H9 (cell line): Measurements from ENCODE around the gene SPC24. TPM values are rescaled to one million over a fixed set of nuclear protein-coding genes. Genes with fewer than 3 reads are reported as not detected.

Source experiments
- DNase-seq: peaks from one replicate; pipeline ENCODE4 v3.0.0-alpha.2; 2017
- H2AFZ ChIP-seq: one replicate; pipeline ENCODE4 v1.6.1; 2013; ENCODE audit warnings: mild to moderate bottlenecking, low read length, control low read depth, moderate library complexity
- H2AK5ac ChIP-seq: 2 replicates; pipeline ENCODE4 v1.6.1; 2013; ENCODE audit warnings: low read length, control low read depth, mixed read lengths; ENCODE audit not compliant: insufficient read length
- H2BK120ac ChIP-seq: one replicate; pipeline ENCODE4 v1.6.1; 2013; ENCODE audit warnings: low read depth, mild to moderate bottlenecking, low read length, control low read depth, inconsistent platforms; ENCODE audit not compliant: poor library complexity, severe bottlenecking
- H2BK12ac ChIP-seq: 2 replicates; pipeline ENCODE4 v1.6.1; 2013; ENCODE audit warnings: low read length, control low read depth, mixed read lengths, low read depth; ENCODE audit not compliant: insufficient read length
- H2BK15ac ChIP-seq: 2 replicates; pipeline ENCODE4 v1.6.1; 2013; ENCODE audit warnings: low read depth, low read length, control low read depth
- H2BK20ac ChIP-seq: one replicate; pipeline ENCODE4 v1.6.1; 2013; ENCODE audit warnings: low read depth, mild to moderate bottlenecking, low read length, control low read depth, inconsistent platforms; ENCODE audit not compliant: poor library complexity, severe bottlenecking
- H2BK5ac ChIP-seq: 2 replicates; pipeline ENCODE4 v1.6.1; 2013; ENCODE audit warnings: low read length, control low read depth, mixed read lengths; ENCODE audit not compliant: insufficient read length
- H3K14ac ChIP-seq: 2 replicates; pipeline ENCODE4 v1.6.1; 2013; ENCODE audit warnings: low read length, control low read depth; ENCODE audit not compliant: insufficient read depth
- H3K18ac ChIP-seq: 2 replicates; pipeline ENCODE4 v1.6.1; 2013; ENCODE audit warnings: low read depth, mild to moderate bottlenecking, mixed read lengths, low read length, control low read depth; ENCODE audit not compliant: insufficient read length
- H3K23ac ChIP-seq: 2 replicates; pipeline ENCODE4 v1.6.1; 2013; ENCODE audit warnings: low read length, control low read depth, mixed read lengths, low read depth; ENCODE audit not compliant: insufficient read length
- H3K23me2 ChIP-seq: 2 replicates; pipeline ENCODE4 v1.6.1; 2013; ENCODE audit warnings: low read depth, mild to moderate bottlenecking, mixed read lengths, low read length, control low read depth; ENCODE audit not compliant: insufficient read length, poor library complexity, severe bottlenecking
- H3K27ac ChIP-seq: 2 replicates; pipeline ENCODE4 v1.5.1; 2013; ENCODE audit warnings: low read length, control low read depth, mixed read lengths, low read depth; ENCODE audit not compliant: insufficient read length
- H3K27me3 ChIP-seq: 2 replicates; pipeline ENCODE4 v1.6.1; 2013; ENCODE audit warnings: low read length, control low read depth, inconsistent platforms; ENCODE audit not compliant: insufficient read depth
- H3K4ac ChIP-seq: 2 replicates; pipeline ENCODE4 v1.6.1; 2013; ENCODE audit warnings: low read depth, mild to moderate bottlenecking, control low read depth, inconsistent platforms, low read length, moderate library complexity
- H3K4me1 ChIP-seq: 2 replicates; pipeline ENCODE4 v1.6.1; 2013; ENCODE audit warnings: low read length, control low read depth, inconsistent platforms; ENCODE audit not compliant: insufficient read depth
- H3K4me2 ChIP-seq: 2 replicates; pipeline ENCODE4 v1.6.1; 2013; ENCODE audit warnings: low read length, control low read depth, mixed read lengths; ENCODE audit not compliant: insufficient read length, insufficient read depth
- H3K56ac ChIP-seq: 2 replicates; pipeline ENCODE4 v1.6.1; 2013; ENCODE audit warnings: low read depth, mild to moderate bottlenecking, mixed read lengths, low read length, control low read depth; ENCODE audit not compliant: insufficient read length
- H3K79me1 ChIP-seq: 2 replicates; pipeline ENCODE4 v1.6.1; 2013; ENCODE audit warnings: low read depth, mild to moderate bottlenecking, moderate library complexity, low read length, control low read depth, inconsistent platforms; ENCODE audit not compliant: insufficient read depth, poor library complexity, severe bottlenecking
- H3K79me2 ChIP-seq: 2 replicates; pipeline ENCODE4 v1.6.1; 2013; ENCODE audit warnings: low read length, control low read depth, inconsistent platforms; ENCODE audit not compliant: insufficient read depth
- H3K9ac ChIP-seq: 2 replicates; pipeline ENCODE4 v1.6.1; 2013; ENCODE audit warnings: low read length, control low read depth, mixed read lengths; ENCODE audit not compliant: insufficient read length; ENCODE audit errors: extremely low read depth
- H3K9me3 ChIP-seq: one replicate; pipeline ENCODE4 v1.6.1; 2013; ENCODE audit warnings: low read depth, low read length, inconsistent platforms; ENCODE audit not compliant: control insufficient read depth
- H3T11ph ChIP-seq: one replicate; pipeline ENCODE4 v1.6.1; 2013; ENCODE audit warnings: mild to moderate bottlenecking, low read length, control low read depth, inconsistent platforms
- H4K20me1 ChIP-seq: one replicate; pipeline ENCODE4 v1.6.1; 2013; ENCODE audit not compliant: control insufficient read depth, insufficient read length, insufficient read depth
- H4K5ac ChIP-seq: 2 replicates; pipeline ENCODE4 v1.6.1; 2013; ENCODE audit warnings: low read depth, mild to moderate bottlenecking, mixed read lengths, low read length, control low read depth; ENCODE audit not compliant: insufficient read length
- H4K8ac ChIP-seq: replicated peaks from 2 replicates; pipeline ENCODE4 v1.6.1; 2013; ENCODE audit warnings: low read length, control low read depth, mixed read lengths, low read depth; ENCODE audit not compliant: insufficient read length
- H4K91ac ChIP-seq: 2 replicates; pipeline ENCODE4 v1.6.1; 2013; ENCODE audit warnings: low read depth, mild to moderate bottlenecking, moderate library complexity, mixed read lengths, low read length, control low read depth; ENCODE audit not compliant: insufficient read length
- H3K27ac Mint-ChIP-seq, 3 experiments: 2 replicates in 2 of 3; 3 replicates in 1 of 3; pipeline ENCODE4 v1.8.0; 2020 to 2021; ENCODE audit warnings: mixed read lengths in 3 of 3, mild to moderate bottlenecking in 1 of 3, moderate library complexity in 1 of 3
- H3K27me3 Mint-ChIP-seq: 2 replicates; pipeline ENCODE4 v1.8.0; 2021; ENCODE audit warnings: low read depth, mild to moderate bottlenecking, moderate library complexity, mixed read lengths
- H3K36me3 Mint-ChIP-seq, 3 experiments: 2 replicates in 2 of 3; 3 replicates in 1 of 3; pipeline ENCODE4 v1.8.0; 2020 to 2021; ENCODE audit warnings: low read depth in 3 of 3, mixed read lengths in 3 of 3; ENCODE audit not compliant: insufficient read depth in 1 of 3
- H3K4me1 Mint-ChIP-seq, 2 experiments: 2 replicates each; pipeline ENCODE4 v1.8.0; 2020; ENCODE audit warnings: mixed read lengths in 2 of 2
- H3K4me3 Mint-ChIP-seq, 2 experiments: 2 replicates in 1 of 2; 3 replicates in 1 of 2; pipeline ENCODE4 v1.8.0; 2020 to 2021; ENCODE audit warnings: mild to moderate bottlenecking in 2 of 2, mixed read lengths in 2 of 2, moderate library complexity in 1 of 2
- H3K9me3 Mint-ChIP-seq, 2 experiments: 2 replicates in 1 of 2; 3 replicates in 1 of 2; pipeline ENCODE4 v1.8.0; 2020; ENCODE audit warnings: mild to moderate bottlenecking in 2 of 2, mixed read lengths in 2 of 2, moderate library complexity in 1 of 2
- WGBS: extraction: QIAGEN DNeasy Blood & Tissue Kit; methylation state at CpG from one replicate; pipeline ENCODE4 v1.1.7; 2013; ENCODE audit warnings: missing lambda C conversion rate, low lambda C conversion rate, mixed read lengths; ENCODE audit not compliant: insufficient read length; ENCODE audit errors: extremely low coverage; 5-methylcytosine and 5-hydroxymethylcytosine counted together
- total RNA-seq: library from RNA; stranded (reverse); gene quantifications from 2 replicates; pipeline ENCODE4 v1.2.1, GENCODE V29; 2021
- TF ChIP-seq, protein P1 (sequence below): fragments of 200-600 bp; sonication (generic); conservative IDR thresholded peaks from 3 replicates; pipeline ENCODE4 v1.8.0; 2021; ENCODE audit warnings: antibody characterized with exemption, mild to moderate bottlenecking

SPC24 gene
- total RNA-seq, 1 experiment from 2014 or later = 51.5 TPM

GRCh38 chr19:11191934-11192333 is 36.4 kb upstream of the SPC24 start:
- Histone ChIP-seq H3K9ac (no peak overlapping the region), H3K79me2 (no peaks in the 10 kb centered on the region), H2AFZ (no peak overlapping the region), H3T11ph (no peak overlapping the region), H3K56ac (no peak overlapping the region), H3K23ac (no peak overlapping the region), H3K14ac (no peak overlapping the region), H3K4me2 (no peak overlapping the region), H3K23me2 (peaks cover under 1% of the 10 kb centered on the region), H3K79me1 (no peaks in the 10 kb centered on the region), H2BK120ac (no peak overlapping the region), H3K9me3 (no peaks in the 10 kb centered on the region), H2BK15ac (no peak overlapping the region), H3K27ac (no peak overlapping the region), H2BK5ac (no peak overlapping the region), H2BK12ac (no peak overlapping the region), H4K91ac (no peak overlapping the region), H2AK5ac (no peak overlapping the region), H4K8ac (no peak overlapping the region), H4K5ac (no peak overlapping the region), H3K18ac (no peak overlapping the region), H3K4me1 (no peaks in the 10 kb centered on the region; the same call in 1 of the 2 replicates), H3K4ac (no peak overlapping the region), H4K20me1 (no peaks in the 10 kb centered on the region), H2BK20ac (no peak overlapping the region), H3K27me3 (no peaks in the 10 kb centered on the region)
- H3K9me3 Mint-ChIP-seq = no peaks in the 10 kb centered on the region
- DNase-seq = no peak
- peaks cover 6 to 10% of the 10 kb centered on the region in 2 experiments for H3K4me1 Mint-ChIP-seq
- peaks cover 13 to 37% (median 37%) of the 10 kb centered on the region in 3 experiments; a peak in 6 of 7 replicates for H3K36me3 Mint-ChIP-seq
- TF ChIP-seq, protein P1, sequence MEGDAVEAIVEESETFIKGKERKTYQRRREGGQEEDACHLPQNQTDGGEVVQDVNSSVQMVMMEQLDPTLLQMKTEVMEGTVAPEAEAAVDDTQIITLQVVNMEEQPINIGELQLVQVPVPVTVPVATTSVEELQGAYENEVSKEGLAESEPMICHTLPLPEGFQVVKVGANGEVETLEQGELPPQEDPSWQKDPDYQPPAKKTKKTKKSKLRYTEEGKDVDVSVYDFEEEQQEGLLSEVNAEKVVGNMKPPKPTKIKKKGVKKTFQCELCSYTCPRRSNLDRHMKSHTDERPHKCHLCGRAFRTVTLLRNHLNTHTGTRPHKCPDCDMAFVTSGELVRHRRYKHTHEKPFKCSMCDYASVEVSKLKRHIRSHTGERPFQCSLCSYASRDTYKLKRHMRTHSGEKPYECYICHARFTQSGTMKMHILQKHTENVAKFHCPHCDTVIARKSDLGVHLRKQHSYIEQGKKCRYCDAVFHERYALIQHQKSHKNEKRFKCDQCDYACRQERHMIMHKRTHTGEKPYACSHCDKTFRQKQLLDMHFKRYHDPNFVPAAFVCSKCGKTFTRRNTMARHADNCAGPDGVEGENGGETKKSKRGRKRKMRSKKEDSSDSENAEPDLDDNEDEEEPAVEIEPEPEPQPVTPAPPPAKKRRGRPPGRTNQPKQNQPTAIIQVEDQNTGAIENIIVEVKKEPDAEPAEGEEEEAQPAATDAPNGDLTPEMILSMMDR = no peak
- no peak overlapping the region for H3K27ac Mint-ChIP-seq
- no peak overlapping the region for H3K4me3 Mint-ChIP-seq
- whole genome bisulfite sequencing = no CpG with 5 or more reads among the region's 5 CpGs
- peaks cover 2% of the 10 kb centered on the region; the same call in 1 of the 2 replicates for H3K27me3 Mint-ChIP-seq
